Activated T-helper 1 cell treated with anti-CD3 and anti-CD28 coated beads, Interleukin-12 subunit alpha, Interleukin-12 subunit beta, Interleukin-2, Interleukin-4 antibody, amounts not matched to agents 30 ng/mL and 10 ng/mL and 1 ng/mL, durations not matched to agents 14 hours and 24 hours and 36 hours (primary cell): ENCODE measurements around the gene MYZAP. TPM values are rescaled to one million over a fixed set of nuclear protein-coding genes. Genes with fewer than 3 reads are reported as not detected.

Experiments
- DNase-seq: peaks from one replicate; pipeline ENCODE4 v3.0.0; 2021; ENCODE audit warnings: low spot score
- H3K27ac Mint-ChIP-seq: one replicate; pipeline ENCODE4 v1.8.0; 2021; ENCODE audit warnings: mild to moderate bottlenecking, mixed read lengths
- H3K27me3 Mint-ChIP-seq: one replicate; pipeline ENCODE4 v1.8.0; 2022; ENCODE audit warnings: mild to moderate bottlenecking, moderate library complexity, mixed read lengths; ENCODE audit not compliant: insufficient read depth
- H3K36me3 Mint-ChIP-seq: one replicate; pipeline ENCODE4 v1.8.0; 2021; ENCODE audit warnings: low read depth, mixed read lengths
- H3K4me1 Mint-ChIP-seq: one replicate; pipeline ENCODE4 v1.8.0; 2021; ENCODE audit warnings: low read depth, mixed read lengths
- H3K4me3 Mint-ChIP-seq: one replicate; pipeline ENCODE4 v1.8.0; 2021; ENCODE audit warnings: mild to moderate bottlenecking, moderate library complexity, mixed read lengths
- H3K9me3 Mint-ChIP-seq: one replicate; pipeline ENCODE4 v1.8.0; 2021; ENCODE audit warnings: mixed read lengths
- intact Hi-C: fragments of 100-400 bp; cut with micrococcal nuclease; formaldehyde crosslinking; loops from one replicate; pipeline ENCODE4 v1.15.1; 2024
- total RNA-seq: library from RNA; stranded (reverse); gene quantifications from 2 replicates; pipeline ENCODE4 v1.2.3, GENCODE V29; 2022

The MYZAP gene
- not detected in 2 replicates for total RNA-seq

DNA sequence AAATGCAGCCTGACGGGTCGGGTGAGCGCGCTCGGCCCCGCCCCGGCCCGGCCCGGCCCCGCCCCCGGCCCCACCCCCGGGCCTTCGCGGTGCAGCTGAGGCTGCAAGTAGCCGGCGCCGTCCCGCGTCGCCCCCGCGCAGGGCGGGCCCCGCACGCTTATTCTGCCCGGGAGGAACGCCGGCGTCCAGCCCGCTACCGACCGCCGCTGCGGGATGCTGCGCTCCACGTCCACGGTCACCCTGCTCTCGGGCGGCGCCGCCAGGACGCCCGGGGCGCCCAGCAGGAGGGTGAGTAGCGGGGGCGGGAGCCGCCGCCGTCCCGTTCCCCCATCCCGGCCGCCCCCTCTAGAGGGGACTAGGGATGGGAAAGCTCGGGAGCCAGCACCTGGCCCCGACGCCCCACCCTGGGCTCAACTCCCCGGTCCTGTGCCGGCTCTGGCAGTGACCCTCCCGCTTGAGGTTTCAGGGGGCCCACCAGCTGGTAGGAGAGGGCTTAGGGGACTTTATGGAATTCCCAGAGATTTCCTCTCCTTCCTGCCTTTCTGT, at the start of gene MYZAP:
MYZAP (plus strand) TSS at position 83 of the 546 bp plus-strand sequence; CDS start at position 214, 131 bp downstream.
- Mint-ChIP-seq H3K27me3 (peaks cover 48% of the 10 kb centered on the region), H3K4me3 (peak within 1 kb of the TSS; percentile 57), H3K36me3 (peaks cover 2% of the 10 kb centered on the region), H3K27ac (no peak within 1 kb of the TSS), H3K4me1 (peaks cover 12% of the 10 kb centered on the region), H3K9me3 (no peaks in the 10 kb centered on the region)
- DNase-seq, result peak; percentile 7
- intact Hi-C loops, result no loop called here

DNA sequence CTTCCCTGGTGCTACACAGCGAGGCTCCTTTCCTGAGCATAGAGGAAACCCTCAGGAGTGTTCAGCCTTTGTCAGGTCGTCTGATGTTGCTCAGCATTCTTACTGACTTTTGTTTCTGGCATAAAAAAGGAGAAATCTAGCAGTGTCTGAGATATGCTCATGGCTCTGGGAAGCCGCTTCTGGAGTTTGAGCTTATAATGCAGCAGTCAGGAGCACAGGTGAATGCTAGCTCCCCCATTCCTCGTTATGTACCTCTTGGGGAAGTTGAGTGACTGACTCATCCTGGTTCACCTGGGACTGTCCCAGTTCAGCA, 49.2 kb upstream of the MYZAP start:
- Mint-ChIP-seq H3K36me3 (no peaks in the 10 kb centered on the region), H3K27ac (no peak overlapping the region), H3K4me3 (no peak overlapping the region), H3K27me3 (peaks cover 2% of the 10 kb centered on the region), H3K9me3 (peaks cover 8% of the 10 kb centered on the region), H3K4me1 (peaks cover 15% of the 10 kb centered on the region)
- intact Hi-C loops, result loop anchor here (1.0 to 10.0 kb wide), 2 partner anchors 202 to 718 kb away; no protein-coding TSS in a partner anchor
- DNase-seq, result no peak

DNA sequence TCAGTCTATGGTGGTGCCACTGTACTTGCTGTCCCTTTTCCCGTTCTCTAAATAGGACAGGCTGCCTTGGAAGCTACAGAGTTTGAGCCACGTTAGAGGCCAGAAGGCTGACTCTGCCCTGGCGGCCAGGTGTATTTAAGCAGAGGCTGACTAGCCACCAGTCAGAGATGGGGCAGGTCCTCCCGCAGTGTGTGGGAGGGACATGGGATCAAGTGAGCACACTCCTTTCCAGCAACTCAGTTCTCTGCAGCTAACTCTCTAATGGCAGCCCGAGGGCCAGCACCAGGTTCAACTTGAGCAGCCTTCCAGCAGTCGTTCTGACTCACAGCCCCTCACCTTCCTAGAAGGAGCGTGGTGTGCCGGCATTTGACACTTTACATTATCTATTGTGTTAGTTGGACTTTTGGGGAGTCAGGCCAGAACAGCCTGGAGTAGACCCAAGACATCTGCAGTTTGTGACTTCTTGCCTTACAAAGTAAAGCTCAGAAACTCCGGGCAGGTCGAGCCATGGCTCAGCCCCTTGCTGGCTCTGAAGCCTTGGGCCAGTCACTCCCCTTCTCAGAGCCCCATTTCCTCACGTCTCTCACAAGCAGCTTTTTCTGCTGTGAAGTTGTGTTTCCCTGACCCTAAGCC, 46.7 kb upstream of the MYZAP start:
- DNase-seq, result no peak
- Mint-ChIP-seq H3K27me3 (peaks cover 2% of the 10 kb centered on the region), H3K27ac (no peak overlapping the region), H3K4me1 (peaks cover 12% of the 10 kb centered on the region), H3K9me3 (peaks cover 7% of the 10 kb centered on the region), H3K4me3 (no peak overlapping the region), H3K36me3 (no peaks in the 10 kb centered on the region)
- intact Hi-C loops, result loop anchor here (10.0 kb wide), 1 partner anchor 720 kb away; no protein-coding TSS in a partner anchor

GRCh38 chr15:57545995-57546394, 45.7 kb upstream of the MYZAP start:
- H3K36me3 Mint-ChIP-seq, result no peaks in the 10 kb centered on the region
- H3K9me3 Mint-ChIP-seq, result no peaks in the 10 kb centered on the region
- no peak for DNase-seq
- intact Hi-C loops, result loop anchor here (10.0 kb wide), 1 partner anchor 721 kb away; no protein-coding TSS in a partner anchor
- no peak overlapping the region for H3K4me3 Mint-ChIP-seq
- peaks cover 2% of the 10 kb centered on the region for H3K27me3 Mint-ChIP-seq
- peaks cover 2% of the 10 kb centered on the region for H3K4me1 Mint-ChIP-seq
- no peak overlapping the region for H3K27ac Mint-ChIP-seq

- intact Hi-C loops, result loop anchor here (10.0 kb wide), 1 partner anchor 722 kb away; no protein-coding TSS in a partner anchor
Measured at GRCh38 chr15:57547243-57547755, 44.4 kb upstream of the MYZAP start.

DNA sequence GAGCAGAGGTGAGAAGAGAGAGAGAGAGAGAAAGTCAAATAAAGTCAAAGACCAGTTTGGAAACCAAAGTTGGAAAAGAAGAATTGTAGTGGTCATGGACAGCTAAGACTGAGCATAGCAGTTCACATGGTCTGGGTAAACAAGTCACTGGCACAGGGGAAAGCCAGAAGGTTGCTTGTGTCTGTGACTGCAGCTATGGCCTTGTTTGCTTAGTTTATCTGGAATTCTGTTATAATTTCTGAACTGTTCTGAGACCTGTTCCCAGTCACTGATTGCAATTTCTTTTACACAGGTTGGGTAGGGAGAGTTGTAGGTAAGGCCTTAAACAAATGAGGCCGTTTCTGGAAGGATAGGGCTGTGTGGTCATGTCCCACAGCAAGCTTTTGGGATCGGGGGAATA, 43.4 kb upstream of the MYZAP start:
- no peak overlapping the region for H3K27ac Mint-ChIP-seq
- intact Hi-C loops, result loop anchor here (10.0 kb wide), 1 partner anchor 724 kb away; no protein-coding TSS in a partner anchor
- no peak for DNase-seq
- peaks cover 5% of the 10 kb centered on the region for H3K27me3 Mint-ChIP-seq
- no peaks in the 10 kb centered on the region for H3K9me3 Mint-ChIP-seq
- H3K36me3 Mint-ChIP-seq, result no peaks in the 10 kb centered on the region
- H3K4me3 Mint-ChIP-seq, result no peak overlapping the region
- no peaks in the 10 kb centered on the region for H3K4me1 Mint-ChIP-seq

More at GRCh38 chr15:57547243-57547755, 44.4 kb upstream of the MYZAP start:
- Mint-ChIP-seq H3K27me3 (peaks cover 2% of the 10 kb centered on the region), H3K27ac (no peak overlapping the region), H3K9me3 (no peaks in the 10 kb centered on the region), H3K36me3 (no peaks in the 10 kb centered on the region), H3K4me1 (no peaks in the 10 kb centered on the region), H3K4me3 (no peak overlapping the region)
- DNase-seq, result no peak

- H3K27ac Mint-ChIP-seq, result no peak overlapping the region
- H3K9me3 Mint-ChIP-seq, result no peaks in the 10 kb centered on the region
- H3K36me3 Mint-ChIP-seq, result no peaks in the 10 kb centered on the region
- H3K27me3 Mint-ChIP-seq, result peaks cover 3% of the 10 kb centered on the region
- DNase-seq, result no peak
- no peak overlapping the region for H3K4me3 Mint-ChIP-seq
- H3K4me1 Mint-ChIP-seq, result no peaks in the 10 kb centered on the region
- intact Hi-C loops, result loop anchor here (10.0 kb wide), 1 partner anchor 724 kb away; no protein-coding TSS in a partner anchor
Measured at GRCh38 chr15:57548835-57549234, 42.9 kb upstream of the MYZAP start.

DNA sequence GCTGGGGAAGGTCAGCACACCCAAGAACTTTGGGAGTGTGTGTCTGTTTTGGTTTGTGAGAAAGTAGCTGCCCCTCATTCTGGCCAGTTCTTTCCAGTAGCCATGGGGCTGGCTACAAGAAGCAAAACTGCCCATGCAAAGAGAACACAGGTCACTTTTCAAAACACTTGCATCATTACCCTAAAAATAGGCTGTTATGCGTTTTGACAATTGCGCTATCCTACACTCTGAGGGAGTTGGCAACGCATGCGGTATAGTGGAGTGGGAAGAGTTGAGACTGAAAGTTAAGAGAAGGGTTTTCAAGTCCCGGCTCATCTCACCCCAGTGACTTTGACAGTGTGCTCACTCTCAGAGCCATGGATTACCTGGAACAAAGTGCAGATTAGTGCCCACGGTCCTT, 41.8 kb upstream of the MYZAP start:
- Mint-ChIP-seq H3K9me3 (no peaks in the 10 kb centered on the region), H3K4me3 (no peak overlapping the region), H3K36me3 (no peaks in the 10 kb centered on the region), H3K27me3 (peaks cover 2% of the 10 kb centered on the region), H3K4me1 (no peaks in the 10 kb centered on the region), H3K27ac (no peak overlapping the region)
- intact Hi-C loops, result loop anchor here (10.0 kb wide), 1 partner anchor 725 kb away; no protein-coding TSS in a partner anchor
- no peak for DNase-seq

- Mint-ChIP-seq H3K27ac (no peak overlapping the region), H3K27me3 (peaks cover 2% of the 10 kb centered on the region), H3K36me3 (no peaks in the 10 kb centered on the region), H3K4me1 (no peaks in the 10 kb centered on the region), H3K4me3 (no peak overlapping the region), H3K9me3 (no peaks in the 10 kb centered on the region)
- DNase-seq, result no peak
- intact Hi-C loops, result no loop called here
Measured at GRCh38 chr15:57550640-57551039, 41.1 kb upstream of the MYZAP start.

GRCh38 chr15:57551715-57552677, 39.7 kb upstream of the MYZAP start:
- intact Hi-C loops, result no loop called here
- no peaks in the 10 kb centered on the region for H3K4me1 Mint-ChIP-seq
- no peaks in the 10 kb centered on the region for H3K9me3 Mint-ChIP-seq
- no peak overlapping the region for H3K27ac Mint-ChIP-seq
- no peak overlapping the region for H3K4me3 Mint-ChIP-seq
- H3K27me3 Mint-ChIP-seq, result peaks cover 6% of the 10 kb centered on the region
- no peak for DNase-seq
- H3K36me3 Mint-ChIP-seq, result no peaks in the 10 kb centered on the region

- H3K27ac Mint-ChIP-seq, result no peak overlapping the region
- H3K27me3 Mint-ChIP-seq, result peaks cover 8% of the 10 kb centered on the region
- no peaks in the 10 kb centered on the region for H3K4me1 Mint-ChIP-seq
- H3K4me3 Mint-ChIP-seq, result no peak overlapping the region
- intact Hi-C loops, result no loop called here
- H3K9me3 Mint-ChIP-seq, result no peaks in the 10 kb centered on the region
- no peak for DNase-seq
- H3K36me3 Mint-ChIP-seq, result no peaks in the 10 kb centered on the region
Measured at GRCh38 chr15:57552678-57553334, 38.9 kb upstream of the MYZAP start.

DNA sequence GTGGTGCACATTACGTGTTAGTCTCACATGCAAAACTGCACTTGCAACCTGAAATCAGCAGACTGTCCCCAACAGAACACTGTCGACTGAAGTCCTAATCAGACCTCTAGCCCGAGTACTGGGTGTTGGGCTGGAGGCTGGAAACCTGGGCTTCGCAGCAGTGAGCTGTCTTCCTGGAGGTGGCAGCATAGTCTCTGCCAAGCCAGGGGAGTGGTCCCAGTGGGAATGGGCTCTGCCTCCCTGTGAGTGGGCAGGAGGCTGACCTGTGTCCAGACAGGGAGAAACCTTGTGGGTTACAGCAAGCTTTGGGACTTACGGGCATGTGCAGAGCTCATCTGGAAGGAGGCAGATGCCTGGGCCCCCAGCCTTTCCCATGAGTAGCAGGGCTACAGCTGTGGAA, 38.2 kb upstream of the MYZAP start:
- intact Hi-C loops, result no loop called here
- H3K4me1 Mint-ChIP-seq, result no peaks in the 10 kb centered on the region

More for the DNA sequence above, 38.2 kb upstream of the MYZAP start:
- no peaks in the 10 kb centered on the region for H3K9me3 Mint-ChIP-seq
- no peaks in the 10 kb centered on the region for H3K36me3 Mint-ChIP-seq
- peaks cover 9% of the 10 kb centered on the region for H3K27me3 Mint-ChIP-seq
- no peak for DNase-seq
- H3K27ac Mint-ChIP-seq, result no peak overlapping the region
- no peak overlapping the region for H3K4me3 Mint-ChIP-seq
